Mesenchymal stem cell (in vitro differentiated cells and primary cell): ENCODE data around the gene SEMA5B.

Source experiments
- DNase-seq: peaks from one replicate; pipeline ENCODE4 v3.0.0-alpha.2; 2013
- H2AFZ ChIP-seq: one replicate; pipeline ENCODE4 v1.6.1; 2013; ENCODE audit warnings: low read depth, mild to moderate bottlenecking, control low read depth, inconsistent platforms, low read length, moderate library complexity
- H2AK5ac ChIP-seq: 2 replicates; pipeline ENCODE4 v1.6.1; 2013; ENCODE audit warnings: low read length, moderate library complexity, mild to moderate bottlenecking, inconsistent platforms; ENCODE audit not compliant: severe bottlenecking
- H2BK120ac ChIP-seq: one replicate; pipeline ENCODE4 v1.6.1; 2013; ENCODE audit warnings: low read depth, mild to moderate bottlenecking, inconsistent platforms, low read length, moderate library complexity
- H2BK12ac ChIP-seq, 2 experiments: one replicate each; pipeline ENCODE4 v1.6.1; 2013; ENCODE audit warnings: inconsistent platforms in 2 of 2, low read length in 2 of 2, mild to moderate bottlenecking in 2 of 2, moderate library complexity in 2 of 2, control low read depth in 1 of 2
- H2BK15ac ChIP-seq: one replicate; pipeline ENCODE4 v1.6.1; 2013; ENCODE audit warnings: mild to moderate bottlenecking, low read depth, inconsistent platforms; ENCODE audit not compliant: poor library complexity, severe bottlenecking
- H2BK5ac ChIP-seq: 2 replicates; pipeline ENCODE4 v1.6.1; 2013; ENCODE audit warnings: low read depth, mild to moderate bottlenecking, low read length, control low read depth, inconsistent platforms; ENCODE audit not compliant: poor library complexity, severe bottlenecking
- H3K14ac ChIP-seq, 2 experiments: one replicate each; pipeline ENCODE4 v1.6.1; 2013; ENCODE audit warnings: inconsistent platforms in 2 of 2, low read length in 2 of 2, control low read depth in 1 of 2, mild to moderate bottlenecking in 1 of 2, moderate library complexity in 1 of 2
- H3K18ac ChIP-seq, 2 experiments: one replicate each; pipeline ENCODE4 v1.6.1; 2013; ENCODE audit warnings: inconsistent platforms in 2 of 2, low read length in 2 of 2, control low read depth in 1 of 2, low read depth in 1 of 2, mild to moderate bottlenecking in 1 of 2
- H3K23ac ChIP-seq, 2 experiments: one replicate each; pipeline ENCODE4 v1.6.1; 2013; ENCODE audit warnings: inconsistent platforms in 2 of 2, low read length in 2 of 2, mild to moderate bottlenecking in 2 of 2, moderate library complexity in 2 of 2, control low read depth in 1 of 2
- H3K27ac ChIP-seq: 2 replicates; pipeline ENCODE4 v1.5.1; 2013; ENCODE audit warnings: mild to moderate bottlenecking, moderate library complexity, low read length, control low read depth, inconsistent platforms; ENCODE audit not compliant: poor library complexity, severe bottlenecking
- H3K27me3 ChIP-seq, 2 experiments: 2 replicates each; pipeline versions ENCODE4 v1.6.1 to v1.7.0; 2013; ENCODE audit warnings: low read length in 2 of 2, mild to moderate bottlenecking in 2 of 2, moderate library complexity in 2 of 2, control low read depth in 1 of 2, inconsistent platforms in 1 of 2; ENCODE audit not compliant: control insufficient read depth in 1 of 2, insufficient read depth in 1 of 2
- H3K36me3 ChIP-seq, 2 experiments: 2 replicates each; pipeline versions ENCODE4 v1.6.1 to v1.7.0; 2013; ENCODE audit warnings: low read length in 2 of 2, control low read depth in 1 of 2, inconsistent platforms in 1 of 2, low read depth in 1 of 2, mild to moderate bottlenecking in 1 of 2; ENCODE audit not compliant: insufficient read depth in 2 of 2, control insufficient read depth in 1 of 2
- H3K4ac ChIP-seq, 2 experiments: one replicate each; pipeline ENCODE4 v1.6.1; 2013; ENCODE audit warnings: inconsistent platforms in 2 of 2, low read length in 2 of 2, mild to moderate bottlenecking in 2 of 2, moderate library complexity in 2 of 2, control low read depth in 1 of 2, low read depth in 1 of 2
- H3K4me1 ChIP-seq: 2 replicates; pipeline ENCODE4 v1.6.1; 2013; ENCODE audit warnings: low read depth, low read length, control low read depth; ENCODE audit not compliant: control insufficient read depth, insufficient read depth
- H3K4me2 ChIP-seq: 2 replicates; pipeline ENCODE4 v1.6.1; 2013; ENCODE audit warnings: low read length, mild to moderate bottlenecking, inconsistent platforms; ENCODE audit not compliant: poor library complexity, severe bottlenecking
- H3K4me3 ChIP-seq, 2 experiments: 2 replicates each; pipeline versions ENCODE4 v1.5.1 to v1.7.0; 2013; ENCODE audit warnings: low read length in 2 of 2, mild to moderate bottlenecking in 2 of 2, control low read depth in 1 of 2, low read depth in 1 of 2; ENCODE audit not compliant: insufficient read depth in 1 of 2
- H3K79me1 ChIP-seq: replicated peaks from 2 replicates; pipeline ENCODE4 v1.6.1; 2013; ENCODE audit warnings: mild to moderate bottlenecking, control low read depth, low read length, inconsistent platforms; ENCODE audit not compliant: poor library complexity, severe bottlenecking
- H3K9ac ChIP-seq: 2 replicates; pipeline ENCODE4 v1.7.0; 2013; ENCODE audit warnings: mild to moderate bottlenecking, low read length, moderate library complexity
- H3K9me3 ChIP-seq: 2 replicates; pipeline ENCODE4 v1.7.0; 2013; ENCODE audit warnings: mild to moderate bottlenecking, low read length; ENCODE audit not compliant: control insufficient read depth
- H4K8ac ChIP-seq: one replicate; pipeline ENCODE4 v1.6.1; 2013; ENCODE audit warnings: inconsistent platforms, mild to moderate bottlenecking, low read length, moderate library complexity
- H4K91ac ChIP-seq: one replicate; pipeline ENCODE4 v1.6.1; 2013; ENCODE audit warnings: mild to moderate bottlenecking, low read length, inconsistent platforms
- WGBS: methylation state at CpG from one replicate; pipeline ENCODE4 v1.1.7; 2013; ENCODE audit warnings: mixed read lengths; 5-methylcytosine and 5-hydroxymethylcytosine counted together

SEMA5B gene

DNA sequence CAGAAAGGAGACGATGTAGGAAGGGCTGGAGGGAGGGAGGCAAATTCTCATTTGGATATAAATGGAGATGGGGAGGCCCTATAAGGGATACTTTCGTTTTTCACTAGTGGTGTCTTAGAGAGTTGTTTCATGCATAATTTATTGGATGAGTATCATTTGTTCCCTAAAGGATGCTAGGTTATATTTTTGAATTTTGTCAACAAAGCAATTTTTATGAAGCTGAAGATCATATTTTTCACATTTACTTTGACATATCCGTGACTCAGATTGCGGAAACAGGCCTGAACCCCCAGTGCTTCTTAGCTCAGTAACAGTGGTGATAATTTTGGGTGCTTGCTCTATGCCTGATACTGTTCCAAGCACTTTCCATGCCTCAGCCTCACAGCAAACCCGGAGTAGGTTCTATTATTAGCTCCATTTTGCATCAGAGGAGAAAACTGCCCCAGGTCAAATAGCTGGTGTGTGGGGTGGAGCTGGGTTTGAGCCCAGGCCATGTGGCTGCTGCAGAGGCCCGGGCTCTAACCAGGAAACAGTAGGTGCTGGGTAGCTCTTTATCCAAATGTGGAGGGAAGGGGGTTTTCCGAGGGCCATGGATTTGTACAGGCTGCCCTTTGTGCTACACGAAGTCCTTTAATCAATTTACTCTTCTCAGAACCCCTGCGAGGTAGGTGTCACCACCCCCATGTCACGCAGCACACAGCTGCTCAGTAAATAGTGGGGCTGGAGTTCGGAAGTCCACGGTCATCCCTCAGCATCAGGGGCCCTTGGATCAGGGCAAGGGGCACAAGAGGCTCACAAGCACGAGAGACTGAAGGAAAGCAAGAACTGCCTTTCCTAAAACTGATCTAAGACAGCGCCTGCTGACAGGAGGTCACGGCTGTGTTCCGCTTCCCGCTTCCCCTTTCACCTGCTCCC, 133.6 kb downstream of the SEMA5B start:
- no peak overlapping the region for H4K91ac ChIP-seq
- no peaks in the 10 kb centered on the region for H3K36me3 ChIP-seq
- H3K4ac ChIP-seq, result no peak overlapping the region
- peak overlapping the region in 1 of 2 experiments; percentile 14 for H3K4me3 ChIP-seq
- H2BK15ac ChIP-seq, result no peak overlapping the region
- H2BK120ac ChIP-seq, result no peak overlapping the region
- H2AK5ac ChIP-seq, result no peak overlapping the region
- H3K4me1 ChIP-seq, result peaks cover 6% of the 10 kb centered on the region
- H2BK12ac ChIP-seq, result no peak overlapping the region
- no peak overlapping the region for H3K27ac ChIP-seq
- WGBS, result 65% methylated on average over 15 of the region's 17 CpGs
- no peak for DNase-seq
- H2AFZ ChIP-seq, result no peak overlapping the region
- H3K79me1 ChIP-seq, result no peaks in the 10 kb centered on the region
- H3K9ac ChIP-seq, result no peak overlapping the region
- no peak overlapping the region for H3K23ac ChIP-seq
- H3K18ac ChIP-seq, result no peak overlapping the region
- H4K8ac ChIP-seq, result no peak overlapping the region
- no peak overlapping the region for H2BK5ac ChIP-seq
- peak overlapping the region in 1 of 2 experiments; percentile 7 for H3K14ac ChIP-seq
- H3K4me2 ChIP-seq, result no peak overlapping the region
- H3K9me3 ChIP-seq, result no peaks in the 10 kb centered on the region
- H3K27me3 ChIP-seq, result peaks cover 18 to 39% of the 10 kb centered on the region in 2 experiments

- Histone ChIP-seq H2BK120ac (no peak overlapping the region), H2AFZ (no peak overlapping the region), H3K18ac (no peak overlapping the region), H3K23ac (no peak overlapping the region), H3K4me1 (peaks cover 6% of the 10 kb centered on the region), H3K27me3 (peaks cover 11 to 34% of the 10 kb centered on the region in 2 experiments), H3K79me1 (no peaks in the 10 kb centered on the region), H3K4me2 (no peak overlapping the region), H3K9me3 (no peaks in the 10 kb centered on the region), H2BK5ac (no peak overlapping the region), H2BK15ac (no peak overlapping the region), H3K36me3 (no peaks in the 10 kb centered on the region), H3K27ac (no peak overlapping the region), H2AK5ac (no peak overlapping the region), H3K9ac (no peak overlapping the region), H3K4ac (no peak overlapping the region), H3K4me3 (no peak overlapping the region), H4K8ac (no peak overlapping the region), H2BK12ac (no peak overlapping the region), H4K91ac (no peak overlapping the region), H3K14ac (no peak overlapping the region)
- no peak for DNase-seq
- 91% methylated on average over 7 of the region's 8 CpGs for whole genome bisulfite sequencing
These were observed 134.3 kb downstream of the SEMA5B start for GRCh38 chr3:122893282-122893681.

DNA sequence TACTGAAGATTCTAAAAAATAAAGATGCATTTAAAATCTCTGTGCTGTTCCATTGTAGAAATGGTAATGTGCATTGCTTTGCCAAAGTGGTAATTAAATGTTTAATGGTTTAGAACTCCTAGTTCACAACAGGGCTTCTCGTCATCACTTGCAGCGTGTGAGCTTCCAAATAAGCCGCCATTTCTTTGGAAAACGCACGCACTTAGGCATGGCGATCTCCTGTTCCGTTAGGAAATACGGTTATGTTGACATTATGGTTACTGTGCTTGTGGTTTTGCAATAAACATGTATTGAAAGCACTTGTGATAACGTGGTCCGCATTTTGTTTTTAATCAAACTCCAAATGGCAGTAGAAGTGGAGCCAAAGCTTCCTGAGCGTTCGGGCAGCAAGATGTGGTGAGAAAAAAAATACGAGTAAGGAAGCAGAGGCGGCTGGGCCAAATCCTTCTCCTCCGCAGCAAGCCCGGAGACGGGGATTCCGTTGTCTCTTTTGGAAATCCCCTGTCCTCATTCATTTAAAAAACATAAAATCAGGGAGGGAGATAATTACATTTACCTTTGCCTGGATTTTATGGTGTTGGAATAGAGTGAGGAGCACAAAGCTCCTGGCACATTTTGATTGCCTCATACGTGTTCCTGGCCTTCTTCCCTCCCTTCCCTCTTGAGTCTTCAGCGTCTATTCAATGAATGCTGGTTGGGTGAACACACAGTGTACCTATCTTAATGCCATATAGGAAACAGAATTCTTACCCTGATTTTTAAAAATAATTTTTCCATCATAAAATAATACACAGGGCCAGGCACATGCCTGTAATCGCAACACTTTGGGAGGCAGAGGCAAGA, 135.2 kb downstream of the SEMA5B start:
- Histone ChIP-seq H3K4me2 (no peak overlapping the region), H4K8ac (no peak overlapping the region), H2BK5ac (no peak overlapping the region), H2AFZ (no peak overlapping the region), H3K36me3 (no peaks in the 10 kb centered on the region), H2BK12ac (no peak overlapping the region), H3K27me3 (peaks cover 10 to 34% of the 10 kb centered on the region in 2 experiments), H3K9ac (no peak overlapping the region), H3K23ac (no peak overlapping the region), H3K4me3 (no peak overlapping the region), H3K14ac (no peak overlapping the region), H2AK5ac (no peak overlapping the region), H3K27ac (no peak overlapping the region), H2BK15ac (no peak overlapping the region), H3K79me1 (no peaks in the 10 kb centered on the region), H2BK120ac (no peak overlapping the region), H3K18ac (no peak overlapping the region), H3K4ac (no peak overlapping the region), H3K4me1 (peaks cover 6% of the 10 kb centered on the region), H4K91ac (no peak overlapping the region), H3K9me3 (no peaks in the 10 kb centered on the region)
- DNase-seq, result no peak
- 91% methylated on average over 18 of the region's 21 CpGs for WGBS

- no peak overlapping the region for H4K91ac ChIP-seq
- H3K9me3 ChIP-seq, result no peaks in the 10 kb centered on the region
- DNase-seq, result no peak
- no peak overlapping the region for H3K23ac ChIP-seq
- H3K27me3 ChIP-seq, result peaks cover 6 to 23% of the 10 kb centered on the region in 2 experiments
- H3K18ac ChIP-seq, result no peak overlapping the region
- H3K36me3 ChIP-seq, result no peaks in the 10 kb centered on the region
- H2BK12ac ChIP-seq, result no peak overlapping the region
- WGBS, result 92% methylated on average over 4 of the region's 4 CpGs
- H3K4me2 ChIP-seq, result no peak overlapping the region
- no peak overlapping the region for H3K14ac ChIP-seq
- H2AFZ ChIP-seq, result no peak overlapping the region
- no peaks in the 10 kb centered on the region for H3K79me1 ChIP-seq
- no peak overlapping the region for H2AK5ac ChIP-seq
- no peak overlapping the region for H2BK120ac ChIP-seq
- H3K4me1 ChIP-seq, result peaks cover 6% of the 10 kb centered on the region
- H3K27ac ChIP-seq, result no peak overlapping the region
- no peak overlapping the region for H3K9ac ChIP-seq
- H2BK5ac ChIP-seq, result no peak overlapping the region
- H3K4ac ChIP-seq, result no peak overlapping the region
- no peak overlapping the region for H3K4me3 ChIP-seq
- no peak overlapping the region for H2BK15ac ChIP-seq
- no peak overlapping the region for H4K8ac ChIP-seq
These were observed 136.8 kb downstream of the SEMA5B start for GRCh38 chr3:122890720-122891220.
